Transverse colon (tissue), 4 donors: Measurements from ENCODE around the gene SERPINB8. TPM values are rescaled to one million over a fixed set of nuclear protein-coding genes. Genes with fewer than 3 reads are reported as not detected.

ENCODE experiments used
- DNase-seq: peaks from one replicate; pipeline ENCODE4 v3.0.0-alpha.2; 2019
- H3K27ac ChIP-seq, 4 donors: fragments of 200-600 bp; sonication (generic); 2 replicates each; pipeline ENCODE4 v1.5.1; 2016 to 2018; ENCODE audit warnings: inconsistent platforms in 4 of 4
- H3K27me3 ChIP-seq: fragments of 200-600 bp; sonication (generic); 2 replicates; pipeline ENCODE4 v1.5.1; 2017; ENCODE audit warnings: inconsistent platforms
- H3K36me3 ChIP-seq, 4 donors: fragments of 200-600 bp; sonication (generic); 2 replicates each; pipeline ENCODE4 v1.5.1; 2017 to 2019; ENCODE audit warnings: inconsistent platforms in 4 of 4
- H3K4me1 ChIP-seq, 4 donors: fragments of 200-600 bp; sonication (generic); 2 replicates each; pipeline ENCODE4 v1.5.1; 2017 to 2020; ENCODE audit warnings: inconsistent platforms in 4 of 4
- H3K4me3 ChIP-seq, 4 donors: fragments of 200-600 bp; sonication (generic); 1 replicate in 1 of 4; 2 replicates in 3 of 4; pipeline versions ENCODE4 v1.5.1 to v1.6.1; 2017 to 2019; ENCODE audit warnings: inconsistent platforms in 4 of 4
- H3K9me3 ChIP-seq, 2 donors: fragments of 200-600 bp; sonication (generic); 2 replicates each; pipeline ENCODE4 v1.5.1; 2017 to 2019; ENCODE audit warnings: inconsistent platforms in 2 of 2
- EP300 ChIP-seq: sonication (generic); formaldehyde crosslinking; IDR thresholded peaks from one replicate; pipeline ENCODE4 v1.6.1; 2017; ENCODE audit warnings: antibody characterized with exemption, low read depth
- POLR2A ChIP-seq: fragments of 450-650 bp; IDR thresholded peaks from one replicate; pipeline ENCODE4 v1.6.1; 2016; ENCODE audit warnings: antibody characterized with exemption, mild to moderate bottlenecking, moderate library complexity
- POLR2AphosphoS5 ChIP-seq, 3 donors: sonication (generic); formaldehyde crosslinking; IDR thresholded peaks; one replicate each; pipeline ENCODE4 v1.6.1; 2016; ENCODE audit warnings: antibody characterized with exemption in 3 of 3
- WGBS, 2 donors: methylation state at CpG; one replicate each; pipeline ENCODE4 v1.1.5; 2018; ENCODE audit warnings: low coverage in 1 of 2; 5-methylcytosine and 5-hydroxymethylcytosine counted together
- in situ Hi-C, 4 donors: fragments of 200-750 bp; cut with MboI; loops; one replicate each; pipeline versions ENCODE4 v1.15.0 to v1.15.1; 2017; ENCODE audit warnings: low sequenced_read_pairs in 3 of 4, low pct_ligation_motif_present in 1 of 4, low pct_unique_long_range_greater_than_20kb in 1 of 4
- intact Hi-C: fragments of 100-400 bp; cut with DNase I; formaldehyde crosslinking; loops from one replicate; pipeline ENCODE4 v1.15.1; 2023; ENCODE audit warnings: low total_unique reads
- total RNA-seq, 4 donors: library from RNA; depleted of rRNA; stranded (reverse); fragments of >200 nt; gene quantifications; one replicate each; pipeline ENCODE4 v1.1.0, GENCODE V29; 2016
- TF ChIP-seq, protein P1 (sequence below), 5 experiments: fragments of 200-600 bp in 3 of 5; fragments of 450-650 bp in 2 of 5; sonication (generic) in 3 of 5; IDR thresholded peaks; 1 replicate in 2 of 5; 2 replicates in 3 of 5; pipeline ENCODE4 v1.5.1; 2016 to 2017; ENCODE audit warnings: antibody characterized with exemption in 5 of 5, inconsistent platforms in 3 of 5, mild to moderate bottlenecking in 2 of 5, moderate library complexity in 1 of 5

SERPINB8 gene
- total RNA-seq, 4 donors from 2014 or later = 3.0 to 15.7 (median 13.5) TPM

DNA sequence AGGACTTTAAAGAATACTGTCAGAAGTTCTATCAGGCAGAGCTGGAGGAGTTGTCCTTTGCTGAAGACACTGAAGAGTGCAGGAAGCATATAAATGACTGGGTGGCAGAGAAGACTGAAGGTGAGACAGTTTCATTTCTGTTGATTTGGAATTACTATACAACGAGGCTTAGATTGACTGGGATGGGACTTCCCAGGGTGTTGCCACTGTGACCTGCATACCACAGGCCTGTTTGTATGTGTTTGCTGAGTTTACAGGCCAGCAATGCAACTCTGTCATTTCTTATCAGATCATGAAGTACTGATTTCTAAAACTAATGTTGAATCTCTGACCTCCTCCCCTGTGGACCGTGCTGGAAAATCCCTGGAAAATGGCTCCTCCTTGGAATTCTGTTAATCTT, 11.8 kb downstream of the SERPINB8 start:
- Histone ChIP-seq H3K9me3 (no peaks in the 10 kb centered on the region), H3K4me1 (peaks cover 0 to 13% (median 2%) of the 10 kb centered on the region in 4 donors), H3K36me3 (peaks cover 0 to 6% (median 0%) of the 10 kb centered on the region in 4 donors), H3K27ac (no peak overlapping the region), H3K4me3 (no peak overlapping the region), H3K27me3 (no peaks in the 10 kb centered on the region)
- in situ Hi-C loops = loop anchor here in 3 of 4 donors (25.0 kb wide), 1 partner anchor 469 kb away; no protein-coding TSS in a partner anchor
- TF ChIP-seq, protein P1, sequence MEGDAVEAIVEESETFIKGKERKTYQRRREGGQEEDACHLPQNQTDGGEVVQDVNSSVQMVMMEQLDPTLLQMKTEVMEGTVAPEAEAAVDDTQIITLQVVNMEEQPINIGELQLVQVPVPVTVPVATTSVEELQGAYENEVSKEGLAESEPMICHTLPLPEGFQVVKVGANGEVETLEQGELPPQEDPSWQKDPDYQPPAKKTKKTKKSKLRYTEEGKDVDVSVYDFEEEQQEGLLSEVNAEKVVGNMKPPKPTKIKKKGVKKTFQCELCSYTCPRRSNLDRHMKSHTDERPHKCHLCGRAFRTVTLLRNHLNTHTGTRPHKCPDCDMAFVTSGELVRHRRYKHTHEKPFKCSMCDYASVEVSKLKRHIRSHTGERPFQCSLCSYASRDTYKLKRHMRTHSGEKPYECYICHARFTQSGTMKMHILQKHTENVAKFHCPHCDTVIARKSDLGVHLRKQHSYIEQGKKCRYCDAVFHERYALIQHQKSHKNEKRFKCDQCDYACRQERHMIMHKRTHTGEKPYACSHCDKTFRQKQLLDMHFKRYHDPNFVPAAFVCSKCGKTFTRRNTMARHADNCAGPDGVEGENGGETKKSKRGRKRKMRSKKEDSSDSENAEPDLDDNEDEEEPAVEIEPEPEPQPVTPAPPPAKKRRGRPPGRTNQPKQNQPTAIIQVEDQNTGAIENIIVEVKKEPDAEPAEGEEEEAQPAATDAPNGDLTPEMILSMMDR (IDR thresholded peaks at IDR 0.05) = no peak
- no peak for TF ChIP-seq POLR2A
- TF ChIP-seq POLR2AphosphoS5 (IDR thresholded peaks at IDR 0.05) = no peak
- TF ChIP-seq EP300 = no peak
- intact Hi-C loops = no loop called here
- no peak for DNase-seq
- 20 to 45% methylated on average over 1 to 2 of the region's 2 CpGs for WGBS, 2 donors

DNA sequence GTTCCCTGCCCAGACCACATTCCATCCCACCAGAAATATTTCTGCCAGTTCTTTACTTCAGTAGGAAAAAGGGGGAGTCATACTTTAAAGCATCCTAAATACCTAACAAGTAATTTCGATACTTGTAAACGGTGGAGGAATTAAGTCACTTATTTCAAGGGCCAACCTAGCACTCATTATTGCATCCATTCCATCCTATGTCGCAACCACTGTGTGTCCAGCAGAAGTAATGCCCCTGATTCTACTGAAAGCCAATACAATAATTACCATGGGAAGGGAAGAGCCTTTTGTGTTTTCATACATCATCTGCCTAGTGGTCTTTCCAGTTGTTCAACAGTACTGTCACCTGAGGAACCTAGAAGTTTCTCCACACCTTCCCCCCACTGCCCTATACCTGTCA, 12.5 kb downstream of the SERPINB8 start:
- Histone ChIP-seq H3K27ac (no peak overlapping the region), H3K27me3 (no peaks in the 10 kb centered on the region), H3K36me3 (peaks cover 0 to 6% (median 0%) of the 10 kb centered on the region in 4 donors), H3K4me3 (no peak overlapping the region), H3K9me3 (no peaks in the 10 kb centered on the region), H3K4me1 (peaks cover 0 to 13% (median 2%) of the 10 kb centered on the region in 4 donors)
- DNase-seq = no peak
- in situ Hi-C loops (loop anchor here in 3 of 4 donors (25.0 kb wide), 1 partner anchor 470 kb away; no protein-coding TSS in a partner anchor), intact Hi-C loops (no loop called here)
- TF ChIP-seq EP300 (no peak), POLR2AphosphoS5 (IDR thresholded peaks at IDR 0.05) (no peak), POLR2A (no peak)
- TF ChIP-seq, protein P1 (IDR thresholded peaks at IDR 0.05) = no peak
- WGBS, 2 donors = 91 to 100% methylated on average over 2 to 3 of the region's 3 CpGs

DNA sequence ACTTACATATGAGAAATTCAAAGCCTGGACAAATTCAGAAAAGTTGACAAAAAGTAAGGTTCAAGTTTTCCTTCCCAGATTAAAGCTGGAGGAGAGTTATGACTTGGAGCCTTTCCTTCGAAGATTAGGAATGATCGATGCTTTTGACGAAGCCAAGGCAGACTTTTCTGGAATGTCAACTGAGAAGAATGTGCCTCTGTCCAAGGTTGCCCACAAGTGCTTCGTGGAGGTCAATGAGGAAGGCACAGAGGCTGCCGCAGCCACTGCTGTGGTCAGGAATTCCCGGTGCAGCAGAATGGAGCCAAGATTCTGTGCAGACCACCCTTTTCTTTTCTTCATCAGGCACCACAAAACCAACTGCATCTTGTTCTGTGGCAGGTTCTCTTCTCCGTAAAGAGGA, 17.0 kb downstream of the SERPINB8 start:
- Histone ChIP-seq H3K9me3 (no peaks in the 10 kb centered on the region), H3K4me1 (no peaks in the 10 kb centered on the region), H3K27me3 (no peaks in the 10 kb centered on the region), H3K4me3 (no peak overlapping the region), H3K36me3 (peaks cover 0 to 4% (median 0%) of the 10 kb centered on the region in 4 donors), H3K27ac (no peak overlapping the region)
- in situ Hi-C loops = loop anchor here in 3 of 4 donors (25.0 kb wide), 1 partner anchor 475 kb away; no protein-coding TSS in a partner anchor
- no peak for TF ChIP-seq EP300
- TF ChIP-seq, protein P1 (IDR thresholded peaks at IDR 0.05) = no peak
- TF ChIP-seq POLR2A = no peak
- no peak for TF ChIP-seq POLR2AphosphoS5 (IDR thresholded peaks at IDR 0.05)
- WGBS, 2 donors = 90 to 100% methylated on average over 1 to 7 of the region's 7 CpGs
- no peak for DNase-seq
- intact Hi-C loops = no loop called here

DNA sequence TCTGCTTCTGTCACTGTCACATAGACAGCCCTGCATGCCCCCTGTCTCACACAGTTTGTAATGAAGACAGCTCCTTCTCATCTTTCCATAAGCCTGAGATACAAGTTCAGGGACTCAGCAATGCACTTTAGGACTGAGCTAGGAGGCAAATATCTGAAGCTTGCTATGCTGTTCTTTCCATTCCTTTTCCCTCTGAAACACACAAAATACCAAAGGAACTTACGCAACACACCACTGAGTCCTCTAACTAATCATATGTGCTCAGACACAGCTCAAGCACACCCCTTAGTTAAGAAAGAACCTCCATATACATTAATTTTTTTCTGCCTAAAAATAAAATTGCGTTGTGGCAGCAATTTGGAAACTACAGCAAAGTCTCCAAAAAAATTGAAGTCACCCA, 17.9 kb downstream of the SERPINB8 start:
- H3K27me3 ChIP-seq = no peaks in the 10 kb centered on the region
- no peaks in the 10 kb centered on the region for H3K9me3 ChIP-seq
- in situ Hi-C loops (loop anchor here in 3 of 4 donors (25.0 kb wide), 1 partner anchor 475 kb away; no protein-coding TSS in a partner anchor), intact Hi-C loops (no loop called here)
- no peak overlapping the region for H3K4me3 ChIP-seq
- no peak for DNase-seq
- TF ChIP-seq, protein P1 (IDR thresholded peaks at IDR 0.05) = no peak
- no peak for TF ChIP-seq POLR2AphosphoS5 (IDR thresholded peaks at IDR 0.05)
- no peaks in the 10 kb centered on the region for H3K36me3 ChIP-seq
- H3K27ac ChIP-seq = no peak overlapping the region
- 63 to 65% methylated on average over 2 of the region's 2 CpGs for WGBS, 2 donors
- H3K4me1 ChIP-seq = no peaks in the 10 kb centered on the region
